SK-N-SH (cell line): Measurements from ENCODE around the gene BTF3. TPM values are rescaled to one million over a fixed set of nuclear protein-coding genes. Genes with fewer than 3 reads are reported as not detected.

Experiments
- CTCF ChIA-PET: fragments of 300-600, 350-600 bp; formaldehyde crosslinking; extraction: SDS; loops from one replicate; lab custom pipeline; 2021; lab: Yijun Ruan, JAX
- POLR2A ChIA-PET: fragments of 350-600 bp; sonication (Branson Sonifier 250); formaldehyde crosslinking; extraction: SDS; loops from one replicate; lab custom pipeline; 2020; ENCODE audit warnings: antibody characterized with exemption, inconsistent platforms; lab: Yijun Ruan, JAX
- DNase-seq: peaks from one replicate; pipeline ENCODE4 v3.0.0; 2012
- H2AFZ ChIP-seq: fragments of 200-600 bp; sonication (generic); 2 replicates; pipeline ENCODE4 v1.8.1; 2016; ENCODE audit warnings: antibody characterized with exemption, mild to moderate bottlenecking, low read depth
- H3F3A ChIP-seq: fragments of 200-600 bp; sonication (generic); replicated peaks from 2 replicates; pipeline ENCODE3; 2016; ENCODE audit warnings: antibody characterized with exemption, mild to moderate bottlenecking; ENCODE audit not compliant: insufficient read depth
- H3K27ac ChIP-seq, 2 experiments: fragments of 200-500 bp in 1 of 2; fragments of 200-600 bp in 1 of 2; sonication (Bioruptor generic) in 1 of 2; sonication (generic), shearing (Covaris generic) in 1 of 2; 2 replicates each; pipeline versions ENCODE4 v1.5.1 to v1.6.1; 2014 to 2016; ENCODE audit warnings: low read depth in 2 of 2, inconsistent platforms in 1 of 2, low read length in 1 of 2, mild to moderate bottlenecking in 1 of 2, mixed read lengths in 1 of 2
- H3K27me3 ChIP-seq: fragments of 200-600 bp; sonication (generic), shearing (Covaris generic); 2 replicates; pipeline ENCODE4 v1.6.1; 2016; ENCODE audit warnings: mixed run types; ENCODE audit not compliant: insufficient read depth
- H3K36me3 ChIP-seq, 2 experiments: fragments of 200-500 bp in 1 of 2; fragments of 200-600 bp in 1 of 2; sonication (Bioruptor generic) in 1 of 2; sonication (generic) in 1 of 2; replicated peaks in 1 of 2; 2 replicates each; pipeline versions ENCODE3 to v1.5.1; 2014 to 2016; ENCODE audit warnings: low read length in 1 of 2, mild to moderate bottlenecking in 1 of 2; ENCODE audit not compliant: insufficient read depth in 2 of 2, control insufficient read depth in 1 of 2
- H3K4me1 ChIP-seq, 2 experiments: fragments of 200-500 bp in 1 of 2; fragments of 200-600 bp in 1 of 2; sonication (Bioruptor generic) in 1 of 2; sonication (generic), shearing (Covaris generic) in 1 of 2; 2 replicates each; pipeline versions ENCODE4 v1.5.1 to v1.6.1; 2014 to 2016; ENCODE audit warnings: low read depth in 1 of 2, low read length in 1 of 2, mixed run types in 1 of 2; ENCODE audit not compliant: insufficient read depth in 2 of 2, control insufficient read depth in 1 of 2
- H3K4me2 ChIP-seq: fragments of 200-600 bp; sonication (generic), shearing (Covaris generic); 2 replicates; pipeline ENCODE4 v1.6.1; 2017; ENCODE audit warnings: mixed run types
- H3K4me3 ChIP-seq, 2 experiments: fragments of 200-500 bp in 1 of 2; fragments of 200-600 bp in 1 of 2; sonication (Bioruptor generic) in 1 of 2; sonication (generic), shearing (Covaris generic) in 1 of 2; 2 replicates each; pipeline versions ENCODE4 v1.5.1 to v1.8.1; 2014 to 2016; ENCODE audit warnings: low read depth in 2 of 2, inconsistent platforms in 1 of 2, low read length in 1 of 2, mild to moderate bottlenecking in 1 of 2, mixed read lengths in 1 of 2, moderate library complexity in 1 of 2
- H3K79me2 ChIP-seq: fragments of 200-600 bp; sonication (generic); 2 replicates; pipeline ENCODE4 v1.8.1; 2017; ENCODE audit warnings: mild to moderate bottlenecking; ENCODE audit not compliant: insufficient read depth
- H3K9ac ChIP-seq: fragments of 200-600 bp; sonication (generic); 2 replicates; pipeline ENCODE4 v1.6.1; 2017; ENCODE audit warnings: mixed run types
- H3K9me2 ChIP-seq: fragments of 200-600 bp; sonication (generic); 2 replicates; pipeline ENCODE4 v1.6.1; 2017; ENCODE audit warnings: mixed run types
- H3K9me3 ChIP-seq: fragments of 200-600 bp; sonication (generic); 2 replicates; pipeline ENCODE4 v1.6.1; 2017; ENCODE audit warnings: mixed run types, mild to moderate bottlenecking, moderate library complexity
- H4K20me1 ChIP-seq: fragments of 200-600 bp; sonication (generic); 2 replicates; pipeline ENCODE4 v1.6.1; 2017; ENCODE audit warnings: mild to moderate bottlenecking, mixed run types; ENCODE audit not compliant: insufficient read depth
- CTCF ChIP-seq: fragments of 200-600 bp; sonication (generic); IDR thresholded peaks from 2 replicates; pipeline ENCODE4 v1.6.1; 2017; ENCODE audit warnings: antibody characterized with exemption, mild to moderate bottlenecking, moderate library complexity
- GABPA ChIP-seq: IDR thresholded peaks from 2 replicates; pipeline ENCODE4 v1.4.0; 2012; ENCODE audit warnings: low read depth, mild to moderate bottlenecking
- IRF3 ChIP-seq: fragments of 150-350 bp; IDR thresholded peaks from 2 replicates; pipeline ENCODE4 v1.6.1; 2016; ENCODE audit warnings: mild to moderate bottlenecking, low read depth, low read length
- JUND ChIP-seq: IDR thresholded peaks from 2 replicates; pipeline ENCODE4 v1.4.0; 2012
- MAX ChIP-seq: IDR thresholded peaks from 2 replicates; pipeline ENCODE4 v1.4.0; 2012; ENCODE audit warnings: low read depth
- MEF2A ChIP-seq: IDR thresholded peaks from 2 replicates; pipeline ENCODE4 v1.4.0; 2012; ENCODE audit warnings: low read depth, borderline replicate concordance
- MXI1 ChIP-seq: IDR thresholded peaks from 2 replicates; pipeline ENCODE4 v1.6.1; 2012; ENCODE audit warnings: mild to moderate bottlenecking, low read depth, low read length, improper control_type of control experiment
- NRF1 ChIP-seq: IDR thresholded peaks from 2 replicates; pipeline ENCODE4 v1.6.1; 2012; ENCODE audit warnings: low read depth, mild to moderate bottlenecking, low read length
- PBX3 ChIP-seq: IDR thresholded peaks from 2 replicates; pipeline ENCODE4; 2012
- POLR2AphosphoS5 ChIP-seq: IDR thresholded peaks from 2 replicates; pipeline ENCODE4 v1.6.1; 2012; ENCODE audit warnings: low read depth, low read length
- RCOR1 ChIP-seq: fragments of 150-350 bp; IDR thresholded peaks from 2 replicates; pipeline ENCODE4 v1.6.1; 2017; ENCODE audit warnings: antibody characterized with exemption, low read length
- REST ChIP-seq: IDR thresholded peaks from 2 replicates; pipeline ENCODE4 v1.6.1; 2012; ENCODE audit warnings: mild to moderate bottlenecking, low read depth, low read length, moderate library complexity
- RXRA ChIP-seq: IDR thresholded peaks from 2 replicates; pipeline ENCODE4 v1.4.0; 2012; ENCODE audit warnings: low read depth, mild to moderate bottlenecking, borderline replicate concordance
- SIN3A ChIP-seq: IDR thresholded peaks from 2 replicates; pipeline ENCODE4 v1.6.1; 2012; ENCODE audit warnings: low read depth, mild to moderate bottlenecking, low read length, moderate library complexity, borderline replicate concordance
- TAF1 ChIP-seq: IDR thresholded peaks from 2 replicates; pipeline ENCODE4 v1.6.1; 2012; ENCODE audit warnings: low read depth, mild to moderate bottlenecking, low read length, moderate library complexity, borderline replicate concordance
- TEAD4 ChIP-seq: IDR thresholded peaks from 2 replicates; pipeline ENCODE4 v1.4.0; 2012; ENCODE audit warnings: mild to moderate bottlenecking, borderline replicate concordance; ENCODE audit not compliant: insufficient read depth
- USF1 ChIP-seq: IDR thresholded peaks from 2 replicates; pipeline ENCODE4 v1.4.0; 2012; ENCODE audit warnings: low read depth, borderline replicate concordance
- USF2 ChIP-seq: fragments of 150-350 bp; IDR thresholded peaks from 2 replicates; pipeline ENCODE4 v1.6.1; 2017; ENCODE audit warnings: antibody characterized with exemption, low read length, low read depth, borderline replicate concordance
- YY1 ChIP-seq: IDR thresholded peaks from 2 replicates; pipeline ENCODE4 v1.4.0; 2012; ENCODE audit warnings: low read depth, mild to moderate bottlenecking
- WGBS: methylation state at CpG from one replicate; pipeline ENCODE4 v1.1.6; 2017; ENCODE audit warnings: low lambda C conversion rate; 5-methylcytosine and 5-hydroxymethylcytosine counted together
- polyA plus RNA-seq, 3 experiments: library from polyadenylated mRNA; depleted of rRNA; stranded (reverse); fragments of >200 nt; gene quantifications; 2 replicates each; pipeline ENCODE4 v1.2.3, GENCODE V29; 2012

The BTF3 gene
- polyA plus RNA-seq, 1 of the 3 experiments (the other 2 are of a cell fraction) = 492 TPM

- TF ChIP-seq REST (no peak), USF2 (no peak), CTCF (no peak), NRF1 (no peak), GABPA (no peak), RXRA (no peak), SIN3A (no peak), RCOR1 (no peak), MXI1 (no peak), TAF1 (no peak), POLR2AphosphoS5 (no peak), YY1 (no peak)
These were observed 8.2 kb upstream of the BTF3 start (continued) for GRCh38 chr5:73490088-73490487.

GRCh38 chr5:73491155-73491554, 7.1 kb upstream of the BTF3 start:
- POLR2A ChIA-PET = no interaction called here
- no peak for TF ChIP-seq MEF2A
- no peak for TF ChIP-seq IRF3
- no peak for TF ChIP-seq TEAD4
- TF ChIP-seq YY1 = no peak
- no peak for TF ChIP-seq JUND
- TF ChIP-seq MAX = no peak
- TF ChIP-seq CTCF = no peak
- TF ChIP-seq PBX3 = no peak
- TF ChIP-seq USF1 = no peak

More at GRCh38 chr5:73491155-73491554, 7.1 kb upstream of the BTF3 start:
- Histone ChIP-seq H3K27ac (no peak overlapping the region), H3K4me2 (no peak overlapping the region), H3F3A (no peaks in the 10 kb centered on the region), H3K27me3 (no peaks in the 10 kb centered on the region), H3K36me3 (no peaks in the 10 kb centered on the region), H3K4me3 (no peak overlapping the region), H3K9me2 (no peaks in the 10 kb centered on the region), H3K79me2 (no peaks in the 10 kb centered on the region), H3K9ac (no peak overlapping the region), H3K9me3 (no peaks in the 10 kb centered on the region), H2AFZ (no peak overlapping the region), H3K4me1 (no peaks in the 10 kb centered on the region; a peak in 1 of 4 replicates), H4K20me1 (no peaks in the 10 kb centered on the region)
- WGBS = 70% methylated on average over 1 of the region's 1 CpG
- CTCF ChIA-PET = interaction anchor here (0.6 kb wide), 1 partner anchor 37 kb away, joined by 4 read pairs; no protein-coding TSS in a partner anchor
- DNase-seq = no peak
